HL-60/S4 treated with phorbol 12-myristate 13-acetate at 8.2 ng/mL for 4 days and 3 days (cell line): ENCODE data around the gene PHKB.
"Not testable (repeated sequence)": the region's sequence is repeated elsewhere in the genome, so short reads cannot be mapped to it uniquely, and the experiment has no call there.

ENCODE experiments used
- in situ Hi-C: fragments of 300-500 bp; cut with MboI; formaldehyde crosslinking; loops from 2 replicates; pipeline ENCODE4 v1.15.0; 2022; ENCODE audit warnings: low sequenced_read_pairs

Gene PHKB

DNA sequence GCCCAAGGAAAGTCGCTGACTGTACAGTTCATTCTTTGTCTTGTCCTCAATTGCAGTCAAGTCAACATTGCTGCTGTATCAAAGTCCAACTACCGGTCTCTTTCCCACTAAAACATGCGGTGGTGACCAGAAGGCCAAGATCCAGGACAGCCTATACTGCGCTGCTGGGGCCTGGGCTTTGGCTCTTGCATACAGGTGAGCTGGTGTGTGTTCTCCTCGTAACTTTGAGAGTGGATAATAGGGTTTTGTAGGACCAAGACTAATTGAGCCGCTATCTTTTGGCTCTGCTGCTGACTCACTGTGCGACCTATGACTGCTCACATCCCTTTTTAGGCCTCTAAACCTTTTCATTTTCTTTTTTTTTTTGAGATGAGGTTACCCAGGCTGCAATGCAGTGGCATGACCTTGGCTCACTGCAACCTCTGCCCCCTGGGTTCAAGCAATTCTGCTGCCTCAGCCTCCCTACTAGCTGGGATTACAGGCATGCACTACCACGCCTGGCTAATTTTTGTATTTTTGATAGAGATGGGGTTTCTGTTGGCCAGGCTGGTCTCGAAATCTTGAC lies 38.7 kb downstream of the PHKB start:
- in situ Hi-C loops: no loop called here

DNA sequence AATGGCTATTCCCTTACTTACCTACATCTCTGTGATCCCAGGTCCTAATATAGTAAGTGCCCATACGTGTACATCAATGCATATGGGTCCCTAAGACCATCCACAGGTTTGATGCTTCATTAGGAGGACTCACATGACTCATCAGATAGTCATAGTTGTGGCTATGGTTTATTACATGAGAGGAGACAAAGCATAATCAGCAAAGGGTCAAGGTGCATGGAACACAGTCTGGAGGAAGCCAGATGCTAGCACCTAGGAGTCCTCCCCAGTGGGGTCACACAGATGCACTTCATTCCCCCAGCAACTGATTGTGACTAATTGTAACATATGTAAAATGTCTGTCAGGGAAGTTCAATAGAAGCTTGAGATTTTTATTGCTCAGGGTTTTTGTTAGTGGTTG lies 42.8 kb downstream of the PHKB start:
- in situ Hi-C loops: no loop called here

DNA sequence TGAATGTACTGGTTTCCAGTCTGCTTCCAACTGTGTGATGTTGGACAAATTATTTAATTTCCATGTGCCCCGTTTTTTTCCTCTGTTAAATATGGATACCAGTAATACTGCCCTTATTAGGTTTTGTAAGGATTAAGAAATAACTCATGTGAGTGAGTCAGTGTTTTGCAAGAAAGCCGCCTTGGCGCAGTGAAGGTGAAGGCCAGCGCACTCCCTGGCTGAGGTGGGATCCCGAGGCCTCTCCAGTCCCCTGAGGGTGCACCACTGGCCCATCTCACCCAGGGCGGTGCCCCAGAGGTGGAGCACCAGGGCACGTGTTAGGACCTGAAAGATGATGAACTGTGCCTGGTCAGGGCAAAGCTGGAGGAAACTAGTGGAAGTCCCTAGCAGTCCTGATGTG lies 43.5 kb downstream of the PHKB start:
- in situ Hi-C loops: no loop called here

DNA sequence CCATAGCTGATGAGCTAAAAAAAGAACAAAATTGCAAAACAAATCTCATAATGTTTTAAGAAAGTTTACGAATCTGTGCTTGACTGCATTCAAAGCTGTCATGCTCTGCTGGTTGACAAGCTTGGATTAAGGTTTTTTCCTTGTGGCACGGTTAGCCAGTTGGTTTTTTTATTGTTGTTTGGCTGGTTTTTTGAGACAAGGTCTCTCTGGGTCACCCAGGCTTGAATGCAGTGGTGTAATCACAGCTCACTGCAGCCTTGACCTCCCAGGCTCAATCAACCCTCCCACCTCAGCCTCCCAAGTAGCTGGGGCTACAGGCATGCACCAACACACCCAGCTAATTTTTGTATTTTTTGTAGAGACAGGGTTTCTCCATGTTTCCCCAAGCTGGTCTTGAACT lies 45.7 kb downstream of the PHKB start:
- in situ Hi-C loops: no loop called here

DNA sequence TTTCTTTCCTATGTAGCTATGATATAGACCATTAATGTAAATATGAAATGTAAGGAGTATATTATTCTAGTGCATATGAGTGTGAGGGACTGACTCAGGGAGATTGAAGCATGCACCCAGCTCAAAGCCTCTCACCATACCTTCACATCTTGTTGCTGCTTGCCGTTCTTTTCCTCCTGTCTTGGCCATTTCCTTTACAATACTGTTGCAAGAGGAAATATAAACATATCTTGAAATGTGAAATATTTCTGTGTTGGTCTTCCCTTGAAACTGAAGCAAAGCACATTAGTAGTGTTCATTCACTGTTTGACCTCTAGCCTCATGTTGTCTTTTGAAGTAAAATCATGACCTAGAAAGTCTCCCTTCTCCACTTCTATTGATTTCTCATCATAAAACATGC lies 46.6 kb downstream of the PHKB start:
- in situ Hi-C loops: no loop called here

DNA sequence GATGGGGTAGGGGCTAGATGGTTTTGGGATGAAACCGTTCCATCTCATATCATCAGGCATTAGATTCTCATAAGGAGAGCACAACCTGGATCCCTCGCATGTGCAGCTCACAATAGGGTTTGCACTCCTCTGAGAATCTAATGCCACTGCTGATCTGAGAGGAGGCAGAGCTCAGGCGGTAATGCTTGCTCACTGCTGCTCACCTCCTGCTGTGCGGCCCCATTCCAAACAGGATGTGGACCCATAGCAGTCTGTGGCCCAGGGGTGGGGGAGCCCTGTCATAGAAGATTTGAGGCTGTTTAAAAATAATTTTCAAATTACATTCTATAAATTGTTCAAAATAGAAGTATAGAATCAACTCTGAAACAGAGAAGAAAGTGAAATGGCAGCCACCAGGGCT lies 50.8 kb downstream of the PHKB start:
- in situ Hi-C loops: no loop called here

DNA sequence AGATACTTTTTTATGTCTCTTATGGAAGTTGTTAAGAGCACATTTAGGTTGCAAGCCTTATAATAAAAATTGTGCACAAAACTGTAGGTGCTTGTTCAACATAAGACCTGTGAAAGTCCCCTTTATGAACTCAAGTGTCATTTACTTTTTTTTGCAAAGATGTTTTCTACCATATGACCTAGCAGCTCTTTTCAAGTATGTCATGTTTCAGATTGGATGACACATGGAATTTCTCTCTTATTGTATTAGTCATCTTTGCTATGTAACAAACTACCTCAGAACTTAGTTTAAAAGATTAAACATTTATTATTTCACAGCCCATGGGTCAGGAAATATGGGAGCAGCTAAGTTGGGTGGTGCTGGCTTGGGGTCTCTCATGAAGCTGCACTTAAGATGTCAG lies 57.9 kb downstream of the PHKB start:
- in situ Hi-C loops: no loop called here

DNA sequence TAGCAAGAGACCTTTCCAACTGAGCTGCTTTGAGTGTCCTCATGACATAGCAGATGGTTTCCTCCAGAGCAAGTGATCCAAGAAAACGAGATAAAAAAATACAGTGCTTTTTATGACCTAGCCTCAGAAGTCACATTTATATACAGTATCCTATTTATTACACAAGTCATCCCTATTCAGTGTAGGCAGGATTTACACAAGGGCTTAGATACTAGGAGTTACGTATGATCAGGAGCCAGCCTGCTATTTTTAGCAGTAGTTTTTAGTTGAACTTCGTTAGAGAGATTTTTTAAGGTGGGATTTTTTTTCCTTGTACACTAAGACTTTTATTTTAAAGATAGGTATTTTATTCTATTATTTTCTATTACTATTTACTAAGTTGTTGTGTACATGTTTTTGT lies 58.4 kb downstream of the PHKB start:
- in situ Hi-C loops: no loop called here

DNA sequence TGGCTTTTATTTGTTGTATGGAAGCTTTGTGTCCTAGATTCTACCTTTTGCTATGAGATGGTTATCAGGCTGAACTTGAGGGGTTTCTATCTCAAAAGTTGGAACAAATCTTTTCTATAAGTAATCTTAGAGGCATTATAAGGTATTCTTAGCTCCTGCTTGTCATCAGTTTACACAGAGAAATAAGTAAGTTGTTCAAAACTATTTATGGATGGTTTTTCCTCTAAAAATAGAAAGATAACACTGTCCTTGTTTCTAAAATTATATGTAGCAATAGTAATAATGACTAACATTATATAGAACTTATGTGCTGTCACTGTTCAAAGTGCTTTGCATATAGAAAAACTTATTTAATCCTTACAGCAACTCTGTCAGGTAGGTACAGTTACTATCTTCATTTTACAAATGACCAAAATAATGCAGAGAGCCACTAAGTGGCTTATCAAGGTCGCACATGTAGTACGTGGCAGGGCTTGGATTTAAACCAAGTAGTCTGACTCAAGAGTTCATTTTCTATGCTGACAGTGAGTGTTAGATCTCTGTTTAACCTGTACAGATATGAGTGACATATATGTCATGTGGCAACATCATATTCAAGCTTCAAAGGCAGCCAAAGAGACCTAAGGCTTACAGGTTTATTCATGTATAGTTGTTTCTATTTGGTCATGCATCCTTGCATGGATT lies 59.0 kb downstream of the PHKB start:
- in situ Hi-C loops: no loop called here

DNA sequence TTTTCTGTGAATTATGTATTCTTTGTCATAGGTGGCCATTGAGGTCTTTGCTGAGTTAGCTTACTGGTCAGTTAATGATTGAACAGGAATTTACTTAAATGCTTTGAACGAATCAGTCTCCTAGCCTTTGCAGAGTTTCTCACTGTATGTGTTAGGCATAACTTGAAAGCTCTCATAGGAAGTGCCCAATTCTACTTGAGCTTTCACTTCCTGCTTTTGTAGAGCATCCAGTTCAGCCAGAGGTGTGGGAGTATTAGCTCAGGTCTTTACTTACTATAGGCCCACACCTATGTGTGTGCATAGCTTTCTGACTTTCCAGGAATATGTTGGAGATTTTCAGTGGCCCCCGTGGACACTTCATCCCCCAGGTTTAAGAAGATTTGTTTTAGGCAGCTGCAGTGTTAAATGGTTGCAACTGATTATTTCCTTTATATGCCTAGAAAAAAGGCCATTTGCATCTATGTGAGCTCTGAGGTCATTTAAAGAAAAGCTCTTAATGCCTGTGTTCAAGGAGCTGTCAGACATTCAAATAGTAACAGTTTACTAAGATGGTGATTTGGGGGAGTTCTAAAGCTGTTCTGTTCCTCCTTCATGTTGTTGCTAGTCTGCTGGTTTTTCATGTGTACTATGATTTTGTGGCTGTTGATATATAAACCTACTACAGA lies 62.3 kb downstream of the PHKB start:
- in situ Hi-C loops: no loop called here

DNA sequence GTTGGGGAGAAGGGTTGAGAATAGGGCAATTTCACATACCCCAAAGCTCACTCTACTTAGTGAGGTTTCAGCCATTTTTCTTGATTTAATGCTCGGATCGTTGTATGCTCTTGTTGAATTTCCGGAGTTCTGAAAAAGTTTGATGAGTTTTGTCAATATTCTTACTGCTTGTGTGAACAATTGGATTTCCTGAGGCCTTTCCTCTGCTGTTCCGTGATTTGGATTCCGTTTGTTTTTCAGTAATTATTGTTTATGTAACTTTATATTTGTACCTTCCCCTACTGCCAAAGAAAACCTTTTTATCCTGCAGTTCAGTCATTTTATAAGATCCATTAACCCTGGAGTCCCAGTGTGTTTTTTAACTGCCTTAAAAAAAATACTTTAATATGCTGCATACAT lies 62.9 kb downstream of the PHKB start:
- in situ Hi-C loops: no loop called here

DNA sequence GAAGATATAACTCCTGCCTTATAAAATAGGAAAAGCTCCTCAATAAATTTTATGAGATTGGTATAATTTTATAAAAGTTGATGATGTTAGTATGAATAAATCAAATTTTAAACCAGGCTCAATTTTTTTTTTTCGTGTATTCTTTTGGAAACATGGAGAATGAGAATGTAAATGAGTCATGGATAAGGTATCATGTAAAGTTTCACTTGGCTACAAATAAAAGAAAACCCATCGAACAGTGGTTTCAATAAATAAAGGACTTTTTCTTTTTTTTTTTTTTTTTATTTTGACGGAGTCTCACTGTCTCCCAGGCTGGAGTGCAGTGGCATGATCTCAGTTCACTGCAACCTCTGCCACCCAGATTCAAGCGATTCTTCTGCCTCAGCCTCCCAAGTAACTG lies 67.3 kb downstream of the PHKB start:
- in situ Hi-C loops: no loop called here

DNA sequence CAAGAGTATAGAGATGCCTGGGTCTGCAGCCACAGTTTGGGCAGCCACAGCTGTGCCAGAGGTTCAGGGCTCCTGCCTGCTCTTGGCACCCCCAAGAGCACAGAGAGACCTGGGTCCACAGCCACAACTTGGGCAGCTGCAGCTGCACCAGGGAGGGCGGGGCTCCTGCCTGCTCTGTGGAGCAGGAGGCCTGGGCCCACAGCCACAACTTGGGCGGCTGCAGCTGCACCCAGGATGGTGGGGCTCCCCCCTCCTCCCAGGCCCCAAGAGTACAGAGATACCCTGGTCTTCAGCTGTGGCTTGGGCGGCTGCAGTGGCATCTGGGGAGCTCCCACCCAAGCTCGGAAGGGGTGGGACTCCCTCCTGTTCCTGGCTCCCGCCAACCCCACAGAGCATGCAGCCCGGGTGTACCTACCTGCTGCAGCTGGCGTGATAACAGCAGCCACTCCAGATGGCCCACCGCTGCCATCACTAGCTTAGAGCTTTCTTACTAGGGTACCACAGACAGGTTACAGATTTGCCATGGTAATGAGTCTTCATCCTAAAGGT lies 72.7 kb downstream of the PHKB start:
- in situ Hi-C loops: no loop called here

DNA sequence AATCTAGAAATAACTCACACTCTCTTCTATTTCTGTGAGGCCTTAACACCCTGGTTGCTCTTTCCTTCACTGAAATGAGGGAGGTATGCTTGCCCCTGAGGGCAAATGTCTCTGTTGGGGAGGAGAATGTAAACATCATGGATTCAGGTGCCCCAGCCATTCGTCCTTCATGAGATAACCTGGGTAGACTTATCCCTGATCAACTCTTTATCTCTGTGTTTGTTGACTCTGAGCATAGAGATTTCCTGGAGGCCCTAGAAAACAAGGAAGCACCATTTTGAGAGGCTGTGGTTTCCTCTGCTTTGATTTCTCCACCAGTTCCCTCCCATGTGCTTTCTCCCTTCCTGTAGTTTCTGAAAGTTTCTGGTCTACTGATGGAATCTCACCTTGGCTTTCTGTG lies 77.3 kb downstream of the PHKB start:
- in situ Hi-C loops: no loop called here

DNA sequence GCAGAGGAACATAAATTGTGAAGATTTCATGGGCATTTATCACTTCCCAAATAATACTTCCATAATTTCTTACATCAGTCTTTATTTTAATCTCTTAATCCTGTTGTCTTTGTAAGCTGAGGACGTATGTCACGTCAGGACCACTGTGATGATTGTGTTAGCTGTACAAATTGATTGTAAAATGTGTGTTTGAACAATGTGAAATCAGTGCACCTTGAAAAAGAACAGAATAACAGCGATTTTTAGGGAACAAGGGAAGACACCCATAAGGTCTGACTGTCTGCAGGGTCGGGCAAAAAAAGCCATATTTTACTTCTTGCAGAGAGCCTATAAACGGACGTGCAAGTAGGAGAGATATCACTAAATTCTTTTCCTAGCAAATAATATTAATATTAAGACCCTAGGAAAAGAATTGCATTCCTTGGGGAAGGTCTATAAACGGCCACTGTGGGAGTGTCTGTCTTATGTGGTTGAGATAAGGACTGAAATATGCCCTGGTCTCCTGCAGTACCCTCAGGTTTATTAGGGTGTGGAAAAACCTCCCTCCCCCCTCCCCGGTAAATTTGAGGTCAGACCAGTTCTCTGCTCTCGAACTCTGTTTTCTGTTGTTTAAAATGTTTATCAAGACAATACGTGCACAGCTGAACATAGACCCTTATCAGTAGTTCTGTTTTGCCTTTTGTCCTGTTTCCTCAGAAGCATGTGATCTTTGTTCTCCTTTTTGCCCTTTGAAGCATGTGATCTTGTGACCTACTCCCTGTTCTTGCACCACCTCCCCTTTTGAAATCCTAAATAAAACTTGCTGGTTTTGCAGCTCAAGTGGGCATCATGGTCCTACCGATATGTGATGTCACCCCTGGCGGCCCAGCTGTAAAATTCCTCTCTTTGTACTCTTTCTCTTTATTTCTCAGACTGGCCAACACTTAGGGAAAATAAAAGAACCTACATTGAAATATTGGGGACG lies 78.9 kb downstream of the PHKB start:
- in situ Hi-C loops: not testable (repeated sequence)

DNA sequence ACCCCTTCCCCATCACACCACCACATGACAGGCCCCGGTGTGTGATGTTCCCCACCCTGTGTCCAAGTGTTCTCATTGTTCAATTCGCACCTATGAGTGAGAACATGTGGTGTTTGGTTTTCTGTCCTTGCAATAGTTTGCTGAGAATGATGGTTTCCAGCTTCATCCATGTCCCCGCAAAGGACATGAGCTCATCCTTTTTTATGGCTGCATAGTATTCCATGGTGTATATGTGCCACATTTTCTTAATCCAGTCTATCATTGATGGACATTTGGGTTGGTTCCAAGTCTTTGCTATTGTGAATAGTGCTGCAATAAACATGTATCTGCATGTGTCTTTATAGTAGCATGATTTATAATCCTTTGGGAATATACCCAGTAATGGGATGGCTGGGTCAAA lies 80.0 kb downstream of the PHKB start:
- in situ Hi-C loops: not testable (repeated sequence)

DNA sequence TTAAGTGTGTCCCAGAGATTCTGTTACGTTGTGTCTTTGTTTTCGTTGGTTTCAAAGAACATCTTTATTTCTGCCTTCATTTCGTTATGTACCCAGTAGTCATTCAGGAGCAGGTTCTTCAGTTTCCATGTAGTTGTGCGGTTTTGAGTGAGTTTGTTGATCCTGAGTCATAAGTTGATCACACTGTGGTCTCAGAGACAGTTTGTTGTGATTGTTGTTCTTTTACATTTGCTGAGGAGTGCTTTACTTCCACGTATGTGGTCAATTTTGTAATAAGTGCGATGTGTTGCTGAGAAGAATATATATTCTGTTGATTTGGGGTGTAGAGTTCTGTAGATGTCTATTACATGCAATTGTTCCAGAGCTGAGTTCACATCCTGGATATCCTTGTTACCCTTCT lies 83.1 kb downstream of the PHKB start:
- in situ Hi-C loops: not testable (repeated sequence)

DNA sequence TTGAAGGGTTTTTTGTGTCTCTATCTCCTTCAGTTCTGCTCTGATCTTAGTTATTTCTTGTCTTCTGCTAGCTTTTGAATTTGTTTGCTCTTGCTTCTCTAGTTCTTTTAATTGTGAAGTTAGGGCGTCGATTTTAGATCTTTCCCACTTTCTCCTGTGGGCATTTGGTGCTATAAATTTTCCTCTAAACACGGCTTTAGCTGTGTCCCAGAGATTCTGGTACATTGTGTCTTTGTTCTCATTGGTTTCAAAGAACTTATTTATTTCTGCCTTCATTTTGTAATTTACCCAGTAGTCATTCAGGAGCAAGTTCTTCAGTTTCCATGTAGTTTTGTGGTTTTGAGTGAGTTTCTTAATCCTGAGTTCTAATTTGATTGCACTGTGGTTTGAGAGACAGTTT lies 90.1 kb downstream of the PHKB start:
- in situ Hi-C loops: not testable (repeated sequence)

DNA sequence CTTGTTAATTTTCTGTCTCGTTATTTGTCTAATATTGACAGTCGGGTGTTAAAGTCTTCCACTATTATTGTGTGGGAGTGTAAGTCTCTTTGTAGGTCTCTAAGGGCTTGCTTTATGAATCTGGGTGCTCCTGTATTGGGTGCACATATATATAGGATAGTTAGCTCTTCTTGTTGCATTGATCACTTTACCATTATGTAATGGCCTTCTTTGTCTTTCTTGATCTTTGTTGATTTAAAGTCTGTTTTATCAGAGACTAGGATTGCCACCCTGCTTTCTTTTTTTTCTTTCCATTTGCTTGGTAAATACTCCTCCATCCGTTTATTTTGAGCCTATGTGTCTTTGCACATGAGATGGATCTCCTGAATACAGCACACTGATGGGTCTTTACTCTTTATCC lies 90.6 kb downstream of the PHKB start:
- in situ Hi-C loops: not testable (repeated sequence)

DNA sequence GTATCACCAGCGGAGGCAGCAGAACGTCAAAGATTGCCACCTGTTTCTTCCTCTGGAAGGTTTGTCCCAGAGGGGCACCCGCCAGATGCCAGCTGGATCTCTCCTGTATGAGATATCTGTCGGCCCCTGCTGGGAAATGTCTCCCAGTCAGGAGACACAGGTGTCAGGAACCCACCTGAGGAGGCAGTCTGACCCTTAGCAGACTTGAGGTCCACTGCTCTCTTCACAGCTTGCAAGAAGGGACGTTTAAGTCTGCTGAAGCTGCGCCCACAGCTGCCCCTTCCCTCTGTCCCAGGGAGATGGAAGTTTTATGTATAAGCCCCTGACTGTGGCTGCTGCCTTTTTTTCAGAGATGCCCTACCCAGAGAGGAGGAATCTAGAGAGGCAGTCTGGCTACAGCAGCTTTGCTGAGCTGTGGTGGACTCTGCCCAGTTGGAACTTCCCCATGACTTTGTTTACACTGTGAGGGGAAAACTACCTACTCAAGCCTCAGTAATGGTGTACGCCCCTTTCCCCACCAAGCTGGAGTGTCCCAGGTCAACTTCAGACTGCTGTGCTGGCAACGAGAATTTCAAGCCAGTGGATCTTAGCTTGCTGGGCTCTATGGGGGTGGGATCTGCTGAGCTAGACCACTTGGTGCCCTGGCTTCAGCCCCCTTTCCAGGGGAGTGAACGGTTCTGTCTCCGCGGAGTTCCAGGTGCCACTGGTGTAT lies 92.9 kb downstream of the PHKB start:
- in situ Hi-C loops: no loop called here

DNA sequence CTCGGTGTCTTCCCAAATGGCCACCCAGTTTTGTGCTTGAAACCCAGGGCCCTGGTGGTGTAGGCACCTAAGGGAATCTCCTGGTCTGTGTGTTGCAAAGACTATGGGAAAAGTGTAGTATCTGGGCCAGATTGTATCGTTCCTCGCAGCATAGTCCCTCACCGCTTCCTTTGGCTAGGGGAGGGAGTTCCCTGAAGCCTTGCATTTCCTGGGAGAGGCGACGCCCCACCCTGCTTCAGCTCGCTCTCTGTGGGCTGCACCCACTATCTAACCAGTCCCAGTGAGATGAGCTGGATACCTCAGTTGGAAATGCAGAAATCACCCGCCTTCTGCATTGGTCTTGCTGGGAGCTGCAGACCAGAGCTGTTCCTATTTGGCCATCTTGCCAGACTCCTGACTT lies 93.5 kb downstream of the PHKB start:
- in situ Hi-C loops: not testable (repeated sequence)
